HepG2 (cell line): ENCODE measurements around the gene RLF. TPM values are rescaled to one million over a fixed set of nuclear protein-coding genes. Genes with fewer than 3 reads are reported as not detected.

ENCODE experiments used
- ATAC-seq: fragments of 200-7000 bp; cut with Tn5 transposase; 3 replicates; pipeline ENCODE4 v1.9.1; 2020; ENCODE audit warnings: mild to moderate bottlenecking, moderate library complexity
- BruUV-seq: library from RNA; stranded (reverse); fragments of 400-500 nt; replicated peaks from 2 replicates; lab custom pipeline; 2021; lab: Mats Ljungman, UMichigan
- CTCF ChIA-PET: fragments of 300-600 bp; formaldehyde crosslinking; extraction: SDS; loops from one replicate; lab custom pipeline; 2021; ENCODE audit warnings: low total read pairs, inconsistent platforms, low intra/inter-chr PET ratio; lab: Yijun Ruan, JAX
- POLR2A ChIA-PET: fragments of 350-600 bp; sonication (Branson Sonifier 250); formaldehyde crosslinking; loops from one replicate; lab custom pipeline; 2020; ENCODE audit warnings: antibody characterized with exemption, inconsistent platforms; lab: Yijun Ruan, JAX
- DNase-seq: peaks from one replicate; pipeline ENCODE4 v3.0.0-alpha.2; 2015; ENCODE audit warnings: low spot score
- FAIRE-seq: peaks from 3 replicates; lab custom pipeline; 2011; peaks lifted over from hg19 to GRCh38; lab: Jason Lieb, UNC
- H2AFZ ChIP-seq: one replicate; pipeline ENCODE4 v1.6.1; 2011; ENCODE audit warnings: low read length, inconsistent platforms
- H3K27ac ChIP-seq: fragments of 300-600 bp; 3 replicates; pipeline ENCODE4 v1.8.0; 2011; ENCODE audit warnings: mixed run types, mild to moderate bottlenecking, mixed read lengths, low read length, inconsistent platforms; ENCODE audit not compliant: insufficient read depth; ENCODE audit errors: extremely low read length
- H3K27me3 ChIP-seq, 2 experiments: fragments of 200-600 bp in 1 of 2; 2 replicates in 1 of 2; 3 replicates in 1 of 2; pipeline versions ENCODE4 v1.6.0 to v1.8.0; 2011; ENCODE audit warnings: low read length in 2 of 2, mild to moderate bottlenecking in 2 of 2, moderate library complexity in 2 of 2, inconsistent platforms in 1 of 2; ENCODE audit not compliant: insufficient read depth in 2 of 2, control insufficient read depth in 1 of 2
- H3K36me3 ChIP-seq, 2 experiments: fragments of 200-600 bp in 1 of 2; replicated peaks in 1 of 2; 2 replicates in 1 of 2; 3 replicates in 1 of 2; pipeline versions ENCODE4 v1.5.1 to v1.8.0; 2011; ENCODE audit warnings: low read length in 2 of 2, inconsistent platforms in 1 of 2; ENCODE audit not compliant: insufficient read depth in 2 of 2, control insufficient read depth in 1 of 2
- H3K4me1 ChIP-seq: 2 replicates; pipeline ENCODE4 v1.5.1; 2012; ENCODE audit warnings: low read length, inconsistent platforms; ENCODE audit not compliant: insufficient read depth
- H3K4me2 ChIP-seq: 2 replicates; pipeline ENCODE4 v1.6.0; 2011; ENCODE audit warnings: low read depth, low read length, inconsistent platforms
- H3K4me3 ChIP-seq, 3 experiments: fragments of 200-600 bp in 1 of 3; sonication (generic), shearing (Covaris generic) in 1 of 3; replicated peaks in 1 of 3; 2 replicates each; pipeline ENCODE4 v1.5.1; 2011 to 2016; ENCODE audit warnings: low read length in 3 of 3, inconsistent platforms in 2 of 3, low read depth in 2 of 3, mild to moderate bottlenecking in 2 of 3, control low read depth in 1 of 3, mixed read lengths in 1 of 3; ENCODE audit not compliant: insufficient read depth in 1 of 3
- H3K79me2 ChIP-seq: one replicate; pipeline ENCODE4 v1.6.1; 2011; ENCODE audit warnings: low read length, inconsistent platforms; ENCODE audit not compliant: insufficient read depth
- H3K9ac ChIP-seq: 2 replicates; pipeline ENCODE4 v1.6.0; 2011; ENCODE audit warnings: mild to moderate bottlenecking, low read depth, low read length, inconsistent platforms; ENCODE audit not compliant: insufficient read depth
- H3K9me3 ChIP-seq: 2 replicates; pipeline ENCODE4 v1.5.1; 2012; ENCODE audit warnings: mild to moderate bottlenecking, low read length
- H4K20me1 ChIP-seq: 2 replicates; pipeline ENCODE4 v1.6.0; 2011; ENCODE audit warnings: inconsistent platforms, mild to moderate bottlenecking, low read length, moderate library complexity; ENCODE audit not compliant: insufficient read depth
- CREB1 ChIP-seq, 2 experiments: fragments of 450-650 bp in 1 of 2; IDR thresholded peaks; 2 replicates each; pipeline ENCODE4 v1.6.1; 2016 to 2017; ENCODE audit warnings: control low read depth in 1 of 2, mild to moderate bottlenecking in 1 of 2, missing compliant biosample characterization in 1 of 2, missing genetic modification characterization in 1 of 2
- CTCF ChIP-seq: sonication (generic); formaldehyde crosslinking; IDR thresholded peaks from 2 replicates; pipeline ENCODE4 v1.5.0; 2020; ENCODE audit warnings: mild to moderate bottlenecking, missing genetic modification reagents, moderate library complexity
- FOXA3 ChIP-seq: IDR thresholded peaks from 2 replicates; pipeline ENCODE4 v1.6.1; 2016; ENCODE audit warnings: missing genetic modification reagents, missing compliant biosample characterization
- KDM5B ChIP-seq: sonication (generic); formaldehyde crosslinking; IDR thresholded peaks from 2 replicates; pipeline ENCODE4 v1.4.0; 2020; ENCODE audit warnings: missing genetic modification reagents, mild to moderate bottlenecking, borderline replicate concordance
- MXD4 ChIP-seq: IDR thresholded peaks from 2 replicates; pipeline ENCODE4 v1.6.1; 2016; ENCODE audit warnings: mild to moderate bottlenecking, missing biosample characterization, missing genetic modification reagents
- RERE ChIP-seq: IDR thresholded peaks from 2 replicates; pipeline ENCODE4 v1.6.1; 2016; ENCODE audit warnings: low read depth, missing genetic modification reagents, missing compliant biosample characterization
- SMC3 ChIP-seq: IDR thresholded peaks from 2 replicates; pipeline ENCODE4 v1.6.1; 2011; ENCODE audit warnings: low read length, improper control_type of control experiment
- STAG1 ChIP-seq: sonication (generic); formaldehyde crosslinking; IDR thresholded peaks from 2 replicates; pipeline ENCODE4 v1.4.0; 2020; ENCODE audit warnings: missing genetic modification reagents
- TFE3 ChIP-seq: IDR thresholded peaks from 2 replicates; pipeline ENCODE4 v1.6.1; 2016
- ZFP62 ChIP-seq: sonication (generic); formaldehyde crosslinking; IDR thresholded peaks from 2 replicates; pipeline ENCODE4 v1.4.0; 2020; ENCODE audit warnings: missing genetic modification reagents
- WGBS: methylation state at CpG from one replicate; pipeline ENCODE4 v1.1.6; 2017; ENCODE audit warnings: low lambda C conversion rate; 5-methylcytosine and 5-hydroxymethylcytosine counted together
- in situ Hi-C: cut with HindIII; loops from 2 replicates; pipeline ENCODE4 v1.10.0; 2017; ENCODE audit warnings: low pct_unique_long_range_greater_than_20kb; ENCODE audit not compliant: extremely low pct_ligation_motif_present
- intact Hi-C: fragments of 100-400 bp; cut with micrococcal nuclease; formaldehyde crosslinking; loops from one replicate; pipeline ENCODE4 v1.10.0; 2022; ENCODE audit not compliant: unreplicated experiment
- polyA plus RNA-seq, 8 experiments: library from polyadenylated mRNA; depleted of rRNA in 3 of 8; stranded (reverse) in 7 of 8; unstranded in 1 of 8; fragments of >200 nt; fragmentation: Illumina TruSeq in 4 of 8; extraction: Trizol in 4 of 8; gene quantifications; 2 replicates each; pipeline versions ENCODE4 v1.2.1 to v1.2.3, GENCODE V29; 2011 to 2016; ENCODE audit warnings: low read depth in 4 of 8, missing spikeins in 1 of 8, mixed read lengths in 1 of 8; ENCODE audit not compliant: insufficient read depth in 1 of 8
- total RNA-seq, 5 experiments: library from RNA; depleted of rRNA; stranded (reverse); fragments of >200 nt; fragmentation: Illumina TruSeq; extraction: Trizol; gene quantifications; 2 replicates each; pipeline ENCODE4 v1.2.3, GENCODE V29; 2016; ENCODE audit warnings: low read depth in 1 of 5

RLF gene
- total and polyA plus RNA-seq, 2 of the 13 experiments (the other 11 are each of a cell fraction or from before 2014, with no cell fraction given), result 9.0 to 15.7 TPM

GRCh38 chr1:40153073-40153770 lies 8.0 kb upstream of the RLF start:
- peak; percentile 53 for TF ChIP-seq SMC3
- TF ChIP-seq ZFP62 (CRISPR knock-in tag), result no peak
- TF ChIP-seq TFE3 (CRISPR knock-in tag), result 0 out of 2 replicates have a peak, but pooled peaks have one; percentile 28
- TF ChIP-seq CTCF (CRISPR knock-in tag), result peak; percentile 79
- TF ChIP-seq KDM5B, result no peak
- TF ChIP-seq MXD4 (CRISPR knock-in tag), result 0 out of 2 replicates have a peak, but pooled peaks have one; percentile 16
- peak; percentile 80 for TF ChIP-seq STAG1 (CRISPR knock-in tag)
- 0 out of 2 replicates have a peak, but pooled peaks have one; percentile 16 for TF ChIP-seq RERE (CRISPR knock-in tag)
- no peak for TF ChIP-seq CREB1 (IDR thresholded peaks at IDR 0.05)
- peak; percentile 45; the same call in 1 of the 2 replicates for TF ChIP-seq CREB1 (CRISPR knock-in tag; IDR thresholded peaks at IDR 0.05)
- TF ChIP-seq FOXA3, result peak; percentile 26; the same call in 1 of the 2 replicates
- ChIA-PET CTCF (interaction anchor here (0.9 to 2.0 kb wide), 4 partner anchors 9 to 252 kb away, joined by 3 to 15 read pairs (median 4); no protein-coding TSS in a partner anchor), POLR2A (interaction anchor here (1.4 to 1.8 kb wide), 2 partner anchors 8 to 185 kb away, joined by 3 to 4 read pairs; partner anchors contain the start of gene RLF)
- Histone ChIP-seq H3K27ac (no peak overlapping the region), H3K9me3 (no peaks in the 10 kb centered on the region), H3K4me3 (peak overlapping the region in 2 of 3 experiments; percentile 26 to 33; a peak in 3 of 6 replicates), H3K36me3 (no peaks in the 10 kb centered on the region), H2AFZ (peak overlapping the region; percentile 96), H3K79me2 (no peaks in the 10 kb centered on the region), H4K20me1 (no peaks in the 10 kb centered on the region), H3K27me3 (peaks cover 0 to 4% of the 10 kb centered on the region in 2 experiments; a peak in 1 of 5 replicates), H3K9ac (peak overlapping the region; percentile 19; the same call in 1 of the 2 replicates), H3K4me1 (peaks cover 8% of the 10 kb centered on the region), H3K4me2 (peak overlapping the region; percentile 65)
- WGBS, result 4% methylated on average over 2 of the region's 2 CpGs
- intact Hi-C loops (loop anchor here (1.0 kb wide), 1 partner anchor 185 kb away; no protein-coding TSS in a partner anchor), in situ Hi-C loops (no loop called here)
- DNase-seq, result peak; percentile 32
- BruUV-seq, result no TSS peak
- ATAC-seq, result no peak; the same call in 2 of the 3 replicates
- FAIRE-seq, result peak; percentile 60
